Bronchial epithelial cell (primary cell): ENCODE measurements around the gene SERHL2. TPM values are rescaled to one million over a fixed set of nuclear protein-coding genes. Genes with fewer than 3 reads are reported as not detected.
"Not testable (repeated sequence)": the region's sequence is repeated elsewhere in the genome, so short reads cannot be mapped to it uniquely, and the experiment has no call there.

ENCODE experiments used
- DNase-seq: peaks from one replicate; pipeline ENCODE4 v3.0.0-alpha.2; 2010; ENCODE audit warnings: low read depth
- FAIRE-seq: peaks from 2 replicates; lab custom pipeline; 2011; peaks lifted over from hg19 to GRCh38; lab: Jason Lieb, UNC
- H3K27me3 ChIP-seq: 2 replicates; pipeline ENCODE4 v1.5.1; 2011; ENCODE audit warnings: low read length; ENCODE audit not compliant: control insufficient read depth, insufficient read depth
- H3K36me3 ChIP-seq: 2 replicates; pipeline ENCODE4 v1.5.1; 2011; ENCODE audit warnings: low read length; ENCODE audit not compliant: control insufficient read depth, insufficient read depth
- H3K4me3 ChIP-seq: 2 replicates; pipeline ENCODE4 v1.5.1; 2011; ENCODE audit warnings: mild to moderate bottlenecking, low read depth, low read length, control low read depth
- CTCF ChIP-seq: IDR thresholded peaks from 2 replicates; pipeline ENCODE4 v1.5.1; 2011; ENCODE audit warnings: mild to moderate bottlenecking, moderate library complexity, low read length, control low read depth, inconsistent platforms; ENCODE audit not compliant: insufficient read depth, severe bottlenecking
- total RNA-seq: library from RNA; depleted of rRNA; stranded (reverse); fragments of >200 nt; gene quantifications from 2 replicates; pipeline ENCODE4 v1.2.1, GENCODE V29; 2014

SERHL2 gene
- total RNA-seq, 1 donor from 2014 or later: 0.79 TPM

DNA sequence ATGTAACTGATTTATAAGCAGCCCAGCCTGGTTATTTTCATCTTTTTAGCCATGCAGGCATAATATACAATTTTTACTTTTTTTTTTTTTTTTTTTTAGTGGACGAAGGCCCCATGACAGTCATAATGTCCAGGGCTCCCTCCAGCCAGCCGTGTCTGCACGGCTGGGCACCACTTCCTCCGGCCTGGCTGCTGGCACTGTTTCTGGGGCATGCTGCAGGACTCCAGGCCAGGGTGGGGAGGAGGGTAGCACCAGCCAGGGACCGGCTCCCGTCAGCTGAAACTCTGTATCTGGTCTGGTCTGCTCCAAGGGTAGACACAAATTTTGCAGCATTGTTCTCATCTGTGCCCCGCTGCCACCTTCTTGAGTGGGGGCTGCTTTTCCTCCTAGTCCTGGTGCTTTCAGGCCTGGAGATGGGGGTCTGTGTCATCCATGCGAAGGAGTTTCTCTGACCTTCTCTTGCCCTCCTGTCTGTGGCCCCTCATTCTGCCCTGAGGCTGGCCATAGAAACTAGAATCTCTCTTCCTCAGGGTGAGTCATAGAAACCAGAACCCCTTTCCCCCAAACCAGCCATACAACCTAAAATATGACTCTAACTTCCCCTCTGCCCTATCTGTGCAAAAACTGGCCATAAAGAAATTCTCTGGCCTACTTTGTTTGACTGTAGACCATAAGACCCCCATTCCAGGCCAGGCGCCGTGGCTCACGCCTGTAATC is 25.0 kb upstream of the SERHL2 start:
- H3K4me3 ChIP-seq: no peak overlapping the region
- no peak for DNase-seq
- H3K36me3 ChIP-seq: no peaks in the 10 kb centered on the region
- H3K27me3 ChIP-seq: no peaks in the 10 kb centered on the region
- no peak for FAIRE-seq
- TF ChIP-seq CTCF: no peak

GRCh38 chr22:42529435-42529834 is 24.3 kb upstream of the SERHL2 start:
- not testable (repeated sequence) for H3K36me3 ChIP-seq, H3K4me3 ChIP-seq, FAIRE-seq, DNase-seq, H3K27me3 ChIP-seq

DNA sequence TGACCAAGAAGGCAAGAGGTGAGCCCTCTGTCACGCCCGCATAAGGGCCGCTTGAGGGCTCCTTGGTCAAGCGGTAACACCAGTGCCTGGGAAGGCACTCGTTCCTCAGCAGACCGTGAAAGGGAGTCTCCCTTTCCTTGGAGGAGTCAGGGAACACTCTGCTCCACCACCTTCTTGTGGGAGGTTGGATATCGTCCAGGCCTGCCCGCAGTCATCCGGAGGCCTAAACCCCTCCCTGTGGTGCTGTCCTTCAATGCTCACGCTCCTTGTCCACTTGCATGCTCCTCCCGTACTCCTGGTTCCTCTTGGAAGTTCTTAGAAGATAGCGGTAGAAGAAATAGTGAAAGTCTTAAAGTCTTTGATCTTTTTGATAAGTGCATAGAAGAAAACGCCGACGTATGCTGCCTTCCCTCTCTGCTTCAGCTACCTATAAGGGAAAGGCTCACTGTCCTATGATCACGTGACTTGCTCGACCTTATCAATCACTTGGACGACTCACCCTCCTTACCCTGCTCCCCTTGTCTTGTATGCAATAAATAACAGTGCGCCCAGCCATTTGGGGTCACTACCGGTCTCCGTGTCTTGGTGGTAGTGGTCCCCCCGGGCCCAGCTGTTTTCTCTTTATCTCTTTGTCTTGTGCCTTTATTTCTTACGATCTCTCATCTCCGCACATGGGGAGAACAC is 22.2 kb upstream of the SERHL2 start:
- FAIRE-seq, DNase-seq, H3K36me3 ChIP-seq, H3K27me3 ChIP-seq, H3K4me3 ChIP-seq: not testable (repeated sequence)

- no peak for DNase-seq
- H3K4me3 ChIP-seq: no peak overlapping the region
- H3K36me3 ChIP-seq: no peaks in the 10 kb centered on the region
- TF ChIP-seq CTCF: no peak
- H3K27me3 ChIP-seq: no peaks in the 10 kb centered on the region
- FAIRE-seq: no peak
Measured at GRCh38 chr22:42533638-42533977, 20.1 kb upstream of the SERHL2 start.

DNA sequence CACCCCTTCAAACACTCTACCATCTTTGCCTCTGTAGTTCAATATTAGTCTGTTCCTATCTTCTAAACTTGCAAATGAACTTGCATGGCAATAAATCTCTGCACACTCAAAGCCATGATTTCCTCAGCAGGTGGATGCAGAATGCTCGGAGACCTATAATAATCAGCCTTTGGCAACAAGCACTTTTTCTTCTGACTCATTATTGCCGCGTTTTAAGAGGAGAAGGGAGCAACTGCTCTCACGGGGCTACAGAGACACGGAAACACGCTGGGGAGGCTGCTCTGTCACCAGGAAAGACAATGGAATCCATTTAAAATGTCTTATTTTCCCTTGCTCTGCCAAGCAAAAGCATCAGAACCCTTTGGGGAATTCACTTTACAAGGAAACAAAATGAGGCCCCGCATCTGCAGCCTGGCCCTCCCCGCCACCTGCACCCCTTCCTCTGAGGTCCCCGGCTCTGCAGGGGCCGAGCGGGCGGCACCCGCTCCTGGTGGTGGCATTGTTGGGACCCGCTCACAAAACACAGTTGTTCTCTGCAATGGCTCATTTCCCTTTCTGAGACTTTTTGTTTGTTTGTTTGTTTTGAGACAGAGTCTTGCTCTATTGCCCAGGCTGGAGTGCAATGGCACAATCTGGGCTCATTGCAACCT is 18.5 kb upstream of the SERHL2 start:
- not testable (repeated sequence) for FAIRE-seq

GRCh38 chr22:42536166-42536565 is 17.6 kb upstream of the SERHL2 start:
- no peak for TF ChIP-seq CTCF
- Histone ChIP-seq H3K36me3 (no peaks in the 10 kb centered on the region), H3K4me3 (no peak overlapping the region), H3K27me3 (no peaks in the 10 kb centered on the region)
- FAIRE-seq (no peak), DNase-seq (no peak)

More for the DNA sequence above, 18.5 kb upstream of the SERHL2 start:
- not testable (repeated sequence) for H3K36me3 ChIP-seq, DNase-seq, H3K27me3 ChIP-seq, H3K4me3 ChIP-seq

- not testable (repeated sequence) for H3K36me3 ChIP-seq, DNase-seq, H3K27me3 ChIP-seq, H3K4me3 ChIP-seq, FAIRE-seq
Measured at GRCh38 chr22:42536634-42537033, 17.1 kb upstream of the SERHL2 start.

DNA sequence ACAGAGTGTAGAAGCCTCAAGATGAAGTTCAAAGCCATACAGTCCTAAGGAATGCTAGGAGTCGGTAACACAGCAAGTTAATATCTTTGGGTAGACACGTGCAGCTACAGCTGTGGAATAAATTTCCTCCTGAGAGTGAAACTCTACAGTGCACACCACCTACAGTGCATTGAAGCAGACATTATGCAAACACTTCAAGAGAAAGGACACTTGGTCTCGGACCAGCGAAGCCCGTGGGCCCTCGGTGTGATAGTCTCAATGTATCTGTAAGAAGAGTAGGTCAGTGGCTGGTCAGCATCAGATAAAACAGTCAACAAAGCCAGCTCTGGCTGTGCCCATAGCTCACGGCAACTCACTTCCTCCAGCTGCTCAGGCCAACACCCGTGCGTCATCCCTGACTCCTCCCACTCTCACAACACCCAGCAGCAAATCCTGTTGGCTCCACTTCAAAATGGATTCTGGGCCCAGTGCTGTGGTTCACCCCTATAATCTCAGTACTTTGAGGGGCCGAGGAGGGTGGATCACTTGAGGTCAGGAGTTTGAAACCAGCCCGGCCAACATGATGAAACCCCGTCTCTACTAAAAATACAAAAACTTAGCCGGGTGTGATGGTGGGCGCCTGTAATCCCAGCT is 16.4 kb upstream of the SERHL2 start:
- H3K27me3 ChIP-seq, DNase-seq, H3K36me3 ChIP-seq, FAIRE-seq, H3K4me3 ChIP-seq: not testable (repeated sequence)

GRCh38 chr22:42539236-42539771 is 14.5 kb upstream of the SERHL2 start:
- not testable (repeated sequence) for H3K36me3 ChIP-seq, DNase-seq, H3K4me3 ChIP-seq, FAIRE-seq, H3K27me3 ChIP-seq
